GM19328 (cell line): ENCODE results near the gene NFATC2.

Source experiments
- ATAC-seq: cut with Tn5 transposase; IDR thresholded peaks from one replicate; pipeline ENCODE4 v1.9.1; 2021; ENCODE audit warnings: mild to moderate bottlenecking, moderate library complexity; ENCODE audit not compliant: unreplicated experiment

The NFATC2 gene

DNA sequence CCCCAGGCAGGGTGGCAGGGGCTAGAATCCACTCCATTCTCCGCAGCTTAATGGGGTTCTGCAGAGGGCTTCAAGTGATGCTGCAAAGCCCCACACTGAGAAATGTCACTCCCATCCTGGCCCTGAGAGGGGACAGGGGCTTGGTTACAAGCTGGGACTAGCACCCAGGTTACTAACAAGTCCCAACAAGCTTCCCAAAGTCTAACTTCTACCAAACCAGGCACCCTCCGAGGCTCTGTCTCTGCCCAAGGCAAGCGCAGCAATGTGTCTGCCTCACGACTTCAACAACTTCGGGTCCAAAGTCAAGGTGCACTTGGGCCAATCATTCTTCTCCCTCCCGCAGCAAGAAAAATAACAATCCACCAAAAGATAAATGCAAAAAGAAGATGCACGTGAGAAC is 45.6 kb downstream of the NFATC2 start:
- no peak for ATAC-seq

DNA sequence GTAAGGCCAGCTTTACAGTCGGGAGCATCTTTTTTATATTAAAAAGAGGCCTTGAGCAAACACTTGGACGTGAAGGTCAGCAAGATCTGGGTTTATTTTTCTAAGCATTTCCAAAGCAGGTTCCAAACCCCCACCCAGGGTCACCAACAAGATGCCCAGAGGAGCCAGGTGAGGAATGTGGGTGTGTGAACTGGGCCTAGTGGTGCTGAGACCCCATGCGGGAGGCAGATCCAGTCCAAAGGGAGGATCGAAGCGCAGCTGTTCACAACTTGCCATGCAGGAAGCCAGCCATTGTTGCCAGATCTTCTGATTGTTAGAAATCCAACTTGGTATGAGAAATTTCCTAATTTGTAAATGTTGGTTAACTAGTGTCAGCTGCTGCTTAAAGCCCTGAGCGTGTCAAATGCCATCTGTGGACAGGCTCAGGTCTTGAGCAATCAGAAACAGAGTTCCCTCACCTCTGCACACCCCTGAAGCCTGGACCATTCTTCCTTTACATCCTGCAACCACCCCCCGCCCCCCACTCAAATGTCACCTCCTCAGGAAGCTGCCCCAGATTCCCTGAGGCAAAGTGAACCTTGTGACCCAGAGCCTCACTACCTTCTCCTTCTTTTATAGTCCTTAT is 46.5 kb downstream of the NFATC2 start:
- no peak for ATAC-seq

DNA sequence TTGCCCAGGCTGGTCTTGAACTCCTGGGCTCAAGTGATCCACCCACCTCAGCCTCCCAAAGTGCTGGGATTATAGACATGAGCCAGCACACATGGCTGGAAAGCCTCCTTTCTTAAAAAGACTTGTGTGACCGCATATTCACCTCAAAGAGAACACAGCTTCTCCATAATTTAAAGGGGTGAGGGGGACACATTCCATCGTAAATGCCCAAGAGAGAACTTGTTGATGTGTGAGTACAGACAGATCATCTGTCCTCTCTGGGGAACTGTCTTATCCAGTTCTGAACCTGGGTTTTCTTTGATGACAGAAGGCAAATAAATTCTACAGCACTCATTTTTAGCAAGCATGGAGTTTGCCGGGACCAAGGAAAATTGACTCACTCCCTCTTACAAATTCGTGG is 47.2 kb downstream of the NFATC2 start:
- no peak for ATAC-seq

DNA sequence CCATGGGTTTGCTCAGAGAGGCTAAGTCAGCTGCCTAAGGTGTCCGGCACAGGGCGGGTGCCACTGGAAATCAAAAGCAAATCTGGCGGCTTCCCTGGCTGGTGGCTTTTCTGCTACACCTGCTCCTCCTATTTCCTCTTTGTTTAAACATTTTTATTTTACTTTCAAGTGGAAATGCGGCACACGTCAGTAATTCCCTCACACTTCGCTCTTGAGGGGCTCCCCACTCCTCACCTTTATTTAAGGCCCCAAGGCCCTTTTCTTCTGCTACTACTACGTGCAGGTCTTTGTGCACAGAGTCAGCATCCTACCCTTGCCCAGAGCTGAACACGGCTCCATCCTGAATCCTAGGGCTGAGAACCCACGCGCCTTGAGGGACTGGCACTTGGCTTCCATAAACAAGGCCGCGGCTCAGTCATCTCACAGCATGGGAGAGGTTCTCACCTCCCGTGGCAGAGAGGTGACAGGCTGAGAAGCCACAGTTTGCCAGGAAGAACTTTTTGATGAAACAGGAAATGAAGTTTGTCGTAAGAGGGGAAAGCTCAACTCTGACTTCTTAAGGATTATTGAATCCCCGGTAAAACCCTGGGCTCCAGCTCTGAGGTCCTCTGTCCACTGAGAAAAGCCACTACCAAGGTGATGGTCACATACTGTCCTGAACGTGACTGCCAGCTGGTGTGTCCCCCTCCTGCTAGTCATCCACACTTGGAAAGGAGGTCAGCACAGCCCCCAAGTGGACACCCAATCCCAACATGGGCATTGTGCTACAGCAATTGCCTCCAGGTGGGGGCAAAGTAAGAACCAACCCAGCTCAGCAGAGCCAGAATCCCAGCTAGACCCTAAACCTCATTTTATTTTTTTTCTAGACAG is 48.0 kb downstream of the NFATC2 start:
- ATAC-seq: no peak

DNA sequence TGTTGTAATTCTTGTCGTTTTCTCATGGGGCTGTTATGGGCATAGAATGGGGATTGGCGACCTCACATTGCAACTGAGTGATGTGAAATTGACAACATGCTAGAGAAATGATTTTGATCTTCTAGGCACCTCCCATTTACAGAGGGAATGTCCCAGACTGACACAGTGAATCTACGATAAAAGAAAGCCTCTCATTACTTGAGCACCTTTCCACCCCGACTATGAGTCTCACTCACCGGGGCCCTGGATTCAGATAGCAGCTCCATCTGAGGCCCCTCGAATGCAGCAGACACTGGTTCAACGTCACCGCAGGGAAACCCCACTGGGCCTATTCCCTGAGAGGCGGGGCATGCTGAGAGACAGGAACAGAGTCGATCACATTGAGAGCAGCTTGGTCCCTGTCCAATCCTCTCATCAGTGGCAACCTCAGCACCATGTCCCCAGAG is 49.1 kb downstream of the NFATC2 start:
- ATAC-seq: no peak

DNA sequence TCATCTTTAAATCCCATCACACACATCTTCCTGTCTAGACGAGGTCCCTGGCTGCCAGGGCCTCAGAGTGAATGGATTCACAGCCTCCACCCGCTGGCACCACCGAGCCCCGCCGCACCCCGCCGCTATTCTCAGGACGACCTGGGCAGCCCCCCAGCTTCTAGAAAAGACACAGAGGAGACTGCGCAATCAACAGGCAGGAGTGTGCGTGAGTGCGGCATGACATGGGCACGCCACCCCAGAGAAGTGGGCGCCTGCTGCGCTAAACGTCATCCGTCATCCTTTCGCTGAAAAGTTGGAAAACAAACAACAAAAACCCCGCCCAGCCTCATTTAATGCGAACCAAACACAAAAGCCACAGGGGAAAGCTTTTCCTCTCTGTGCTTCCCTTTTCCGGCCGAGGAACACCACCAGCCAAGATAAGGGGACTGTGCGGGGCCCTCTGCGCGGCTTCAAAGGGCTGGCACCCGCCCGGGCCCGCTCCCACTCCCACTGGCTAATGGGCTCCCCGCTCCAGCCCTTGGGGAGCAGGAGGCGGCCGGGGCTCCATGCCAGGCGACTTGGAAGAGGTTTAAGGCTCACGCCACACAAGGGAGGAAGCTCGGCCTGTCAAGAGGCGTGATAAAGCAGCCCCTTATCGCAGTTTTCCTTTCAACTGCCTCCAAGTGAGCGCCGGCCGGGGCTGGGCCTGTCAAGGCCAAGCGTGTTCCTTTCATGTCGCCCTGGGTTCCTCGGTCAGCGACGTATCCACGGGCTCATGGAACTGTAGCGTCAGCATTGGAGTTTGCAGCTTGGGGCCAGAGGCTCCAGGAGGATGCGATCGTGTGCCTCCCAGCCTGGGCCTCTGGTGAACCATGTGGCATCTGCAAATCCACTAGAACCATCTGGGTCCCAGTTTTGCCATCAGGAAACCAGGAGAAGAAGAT is 50.1 kb downstream of the NFATC2 start:
- no peak for ATAC-seq

DNA sequence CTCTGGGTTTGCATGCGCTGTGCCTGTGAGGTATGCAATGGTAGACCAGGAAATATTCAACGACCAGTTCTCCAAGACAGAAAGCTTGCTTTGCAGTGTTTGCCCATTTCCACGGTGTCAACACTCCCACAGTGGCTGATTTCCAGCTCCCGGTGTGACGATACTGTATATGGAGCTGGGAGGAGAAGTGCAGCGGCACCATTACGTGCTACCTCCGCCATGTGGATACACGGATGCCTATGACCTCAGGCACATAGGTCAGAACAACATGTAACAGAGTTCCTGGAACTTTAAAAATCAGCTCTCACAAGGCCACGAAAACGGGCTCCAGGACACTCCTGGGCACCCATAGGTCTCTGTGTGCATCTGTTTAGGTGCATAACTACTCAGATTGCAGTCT is 51.1 kb downstream of the NFATC2 start:
- no peak for ATAC-seq

DNA sequence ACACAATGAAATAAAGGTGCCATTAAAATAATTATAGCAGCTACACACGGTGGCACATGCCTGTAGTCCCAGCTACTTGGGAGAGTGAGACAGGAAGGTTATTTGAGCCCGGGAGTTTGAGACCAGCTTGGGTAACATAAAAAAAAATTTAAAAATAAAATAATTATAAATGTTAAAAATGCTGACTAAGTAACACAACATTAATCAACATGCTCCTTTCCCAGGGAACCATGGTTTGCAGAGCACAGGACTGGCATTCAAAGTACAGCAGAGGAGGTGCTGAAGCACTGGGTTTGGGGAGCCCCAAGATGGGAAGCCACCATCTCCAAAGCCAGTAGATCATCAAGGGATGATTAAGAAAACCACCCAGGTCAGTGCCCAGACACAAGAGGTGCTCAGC is 51.9 kb downstream of the NFATC2 start:
- no peak for ATAC-seq

DNA sequence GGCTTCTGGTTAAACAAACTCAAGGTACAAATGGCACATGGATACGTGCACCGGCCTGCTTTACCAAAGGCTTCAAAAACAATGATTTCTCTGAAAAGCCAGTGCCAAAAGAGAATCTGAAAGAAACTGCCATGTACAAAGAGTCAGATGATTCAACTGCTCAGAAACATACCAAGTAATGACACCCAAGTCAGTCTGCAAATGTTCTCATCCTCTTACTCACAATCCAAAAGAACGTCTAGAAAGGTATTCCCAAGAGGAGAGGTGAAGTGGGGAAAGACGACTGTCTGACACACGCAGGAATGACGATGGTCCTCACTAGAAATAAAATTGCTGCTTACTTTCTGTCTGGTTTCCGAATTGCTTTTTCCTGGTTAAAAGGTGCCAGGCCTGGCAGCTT is 52.9 kb downstream of the NFATC2 start:
- no peak for ATAC-seq

DNA sequence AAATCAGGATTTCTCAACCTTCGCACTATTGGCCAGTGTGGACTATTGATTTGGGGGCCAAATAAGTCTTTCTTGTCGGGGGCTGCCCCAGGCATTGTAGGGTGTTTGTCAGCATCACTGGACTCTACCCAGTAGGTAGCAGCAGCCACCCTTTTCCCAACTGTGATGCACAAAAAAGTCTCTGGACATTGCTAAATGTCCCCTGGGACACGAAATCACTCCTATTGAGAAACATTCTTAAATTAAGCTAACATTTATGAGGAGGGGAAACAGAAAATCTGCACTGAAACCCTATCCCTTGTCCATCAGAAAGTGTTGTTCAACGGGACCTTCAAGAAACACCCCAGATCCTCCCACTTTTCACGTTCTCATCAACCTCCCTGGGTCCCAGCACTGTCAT is 54.2 kb downstream of the NFATC2 start:
- ATAC-seq: no peak

DNA sequence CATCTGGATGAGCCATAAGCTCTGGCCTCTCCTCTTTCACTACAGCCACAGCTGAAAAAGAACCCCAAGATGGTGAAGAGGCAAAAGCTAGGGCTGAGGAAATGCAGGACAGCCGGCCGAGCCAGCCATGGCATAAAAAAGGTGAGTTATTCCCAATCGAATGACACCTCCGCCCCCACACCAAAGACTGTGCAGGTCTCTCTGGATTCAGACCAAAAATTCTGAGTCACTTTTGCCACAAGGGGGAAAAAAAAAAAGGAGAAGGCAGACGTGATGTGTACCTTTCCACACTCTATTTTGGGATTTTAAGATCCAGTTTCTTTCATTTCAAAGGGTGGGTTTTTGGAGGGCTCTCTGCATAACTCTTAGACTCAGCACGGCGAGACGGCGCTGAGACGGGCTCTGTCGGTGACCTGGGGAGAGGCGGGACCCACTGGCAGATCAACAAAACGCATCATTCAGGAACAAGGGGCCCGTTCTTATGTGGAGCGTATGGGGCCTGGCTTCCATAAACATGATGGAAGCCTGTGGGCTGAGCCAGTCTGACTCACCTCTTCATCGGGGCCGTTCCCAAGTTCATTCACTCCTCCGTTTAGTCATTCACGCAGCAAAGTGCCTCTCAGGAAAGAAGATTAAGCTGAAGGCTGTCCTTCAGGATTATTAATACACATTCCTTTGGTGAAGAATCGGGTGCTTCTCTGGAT is 54.8 kb downstream of the NFATC2 start:
- no peak for ATAC-seq

DNA sequence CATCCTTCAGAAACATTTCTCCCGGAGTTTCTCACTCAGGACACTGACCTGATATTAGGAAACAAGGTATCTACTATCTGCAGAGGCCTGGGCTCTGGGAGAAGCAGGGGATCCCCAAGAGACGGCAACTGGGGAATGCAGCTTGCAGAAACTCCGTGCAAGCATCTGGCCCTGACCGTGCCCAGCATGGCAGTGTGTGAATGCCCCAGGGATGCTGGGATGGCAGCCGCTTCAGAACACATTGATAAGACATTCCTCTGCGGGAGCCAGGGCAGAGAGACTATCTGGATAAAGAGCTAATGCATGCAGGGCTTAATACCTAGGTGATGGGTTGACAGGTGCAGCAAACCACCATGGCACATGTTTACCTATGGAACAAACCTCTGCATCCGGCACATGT is 55.4 kb downstream of the NFATC2 start:
- ATAC-seq: no peak

DNA sequence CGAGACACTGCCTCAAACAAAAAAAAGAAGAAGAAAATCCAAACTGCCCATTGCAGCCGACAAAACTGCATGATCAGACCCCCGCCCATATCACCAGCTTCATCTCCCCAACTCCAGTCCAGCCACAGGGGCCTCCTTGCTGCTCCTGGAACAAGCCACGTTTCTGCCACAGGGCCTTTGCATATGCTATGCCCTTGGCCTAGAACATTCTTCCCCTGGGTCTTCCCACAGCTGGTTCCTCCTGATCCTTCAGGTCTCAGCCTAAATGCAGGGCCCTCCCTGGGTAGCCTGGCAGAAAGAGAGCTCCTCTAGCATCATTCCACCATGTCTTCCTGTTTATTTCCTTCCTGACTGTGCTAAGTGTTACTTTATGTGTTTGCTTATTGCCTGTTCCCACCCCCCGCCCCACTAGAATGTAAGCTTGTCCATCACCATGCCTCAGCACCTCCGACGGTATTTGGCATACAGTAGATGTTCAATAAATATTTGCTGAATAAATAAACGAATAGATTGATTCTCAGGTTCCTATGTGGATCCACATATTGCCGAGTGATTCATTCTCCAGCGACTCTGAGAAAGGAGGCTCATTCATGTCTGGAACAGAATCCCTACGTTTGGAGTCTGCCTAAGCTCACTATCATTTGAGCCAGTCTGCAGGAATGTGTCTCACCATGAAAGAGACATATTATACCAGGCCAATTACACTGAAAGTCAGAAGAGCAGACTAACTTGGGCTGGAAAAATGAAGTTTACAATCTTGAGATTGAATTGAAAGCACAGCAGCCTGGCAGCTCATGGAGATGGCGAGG is 56.1 kb downstream of the NFATC2 start:
- no peak for ATAC-seq

DNA sequence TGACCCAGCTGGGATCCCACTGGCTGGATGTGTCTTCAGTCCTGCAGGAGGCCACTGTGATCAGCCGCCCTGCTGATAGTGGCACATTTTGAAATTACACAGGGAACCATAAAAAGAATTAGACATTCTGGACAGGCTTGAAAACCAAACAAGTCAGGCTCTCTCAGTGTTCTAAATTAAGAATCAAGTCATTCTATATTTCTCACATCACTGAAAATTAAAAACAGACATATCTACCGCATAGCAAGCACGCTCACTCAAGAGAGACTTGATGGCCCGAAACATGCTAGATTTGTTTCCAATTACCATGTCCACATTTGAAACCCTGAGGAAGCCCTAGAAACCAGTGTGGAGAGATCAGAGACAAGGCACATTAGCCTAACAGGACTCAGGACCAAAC is 57.7 kb downstream of the NFATC2 start:
- ATAC-seq: no peak

DNA sequence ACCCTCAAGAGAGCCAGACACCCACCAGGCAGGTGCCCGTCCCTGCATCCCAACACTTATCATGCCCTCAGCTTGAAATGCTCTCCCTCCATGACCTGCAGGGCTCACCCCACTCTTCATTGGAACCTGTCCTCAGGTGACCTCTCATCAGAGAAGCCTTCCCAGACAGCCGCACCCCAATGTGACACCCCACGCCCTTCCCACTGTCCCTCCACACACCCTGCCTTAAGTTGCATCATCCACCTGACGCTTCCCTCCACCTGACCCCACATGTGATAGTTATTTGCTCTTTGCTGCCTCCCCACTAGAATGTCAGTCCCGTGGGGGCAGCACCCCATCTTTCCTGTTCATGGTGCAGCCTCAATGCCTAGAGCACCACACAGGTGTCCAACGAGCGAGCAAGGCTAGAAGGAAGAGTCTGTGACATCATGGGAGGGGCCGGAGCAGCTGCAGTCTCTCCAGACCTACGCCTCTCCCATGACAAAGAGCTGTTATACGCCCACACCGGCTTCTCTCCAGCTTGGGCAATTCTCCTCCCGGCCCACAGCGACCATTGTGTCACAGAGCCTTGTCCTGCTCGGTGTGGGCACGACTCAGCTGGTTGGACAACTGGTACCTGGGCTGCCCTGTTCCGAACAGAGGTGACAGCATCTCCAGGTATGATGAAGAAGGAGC is 58.2 kb downstream of the NFATC2 start:
- no peak for ATAC-seq

DNA sequence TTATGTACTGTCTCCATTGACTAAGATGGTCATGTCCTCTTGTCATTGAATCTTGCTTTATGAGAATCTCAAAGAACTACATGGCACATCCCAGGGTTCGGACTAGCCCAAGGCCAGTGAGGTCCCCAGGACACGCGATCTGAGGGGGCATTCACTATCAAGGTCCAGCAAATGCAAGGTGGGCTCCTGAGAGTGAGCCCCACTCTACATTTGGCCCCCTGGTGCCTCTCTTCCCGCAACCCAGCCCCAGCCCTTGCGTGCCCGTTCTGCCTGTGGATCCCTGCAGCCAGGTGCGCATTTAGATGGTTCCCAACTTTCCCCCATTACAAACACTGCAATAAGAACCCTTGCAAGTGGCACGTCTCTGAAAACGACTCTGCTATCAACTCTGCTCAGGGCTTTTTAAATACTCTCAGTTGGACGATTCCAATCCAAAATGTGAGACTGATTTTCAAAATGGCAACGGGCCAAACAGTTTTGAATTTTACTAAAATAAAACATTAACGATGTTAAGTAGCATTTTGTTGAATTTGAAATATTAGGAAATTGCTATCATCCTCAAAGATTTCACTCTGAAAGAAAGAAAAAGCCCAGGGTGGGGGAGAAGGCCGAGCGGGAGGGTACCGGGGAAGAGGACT is 59.6 kb downstream of the NFATC2 start:
- ATAC-seq: no peak

DNA sequence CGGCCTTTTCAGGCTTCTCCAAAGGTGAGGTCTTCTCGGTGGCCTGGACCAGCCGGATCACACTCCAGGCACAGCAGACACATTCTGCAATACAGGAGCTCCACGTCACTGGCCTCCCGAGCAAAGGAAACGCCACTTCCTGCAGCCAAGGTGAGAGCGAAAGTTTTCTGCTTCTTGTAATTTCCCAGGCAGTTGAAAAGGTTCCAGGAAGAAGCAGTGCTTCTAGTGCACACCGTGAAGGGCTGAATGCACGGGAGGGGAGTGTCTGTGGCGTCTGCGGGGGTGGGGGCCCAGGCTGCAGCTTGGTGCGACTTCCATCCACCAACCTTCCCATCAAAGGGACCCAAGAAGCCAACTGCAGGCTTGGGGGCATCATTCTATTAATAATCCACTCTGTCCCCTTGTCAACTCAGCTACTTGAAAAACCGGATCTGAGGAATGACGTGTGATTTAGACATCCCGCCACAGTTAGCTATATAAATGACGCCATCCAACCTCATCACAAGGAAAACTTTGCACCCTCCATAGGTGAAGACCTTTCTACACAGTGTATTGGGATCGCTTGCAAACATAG is 61.1 kb downstream of the NFATC2 start:
- peak; percentile 31 for ATAC-seq

DNA sequence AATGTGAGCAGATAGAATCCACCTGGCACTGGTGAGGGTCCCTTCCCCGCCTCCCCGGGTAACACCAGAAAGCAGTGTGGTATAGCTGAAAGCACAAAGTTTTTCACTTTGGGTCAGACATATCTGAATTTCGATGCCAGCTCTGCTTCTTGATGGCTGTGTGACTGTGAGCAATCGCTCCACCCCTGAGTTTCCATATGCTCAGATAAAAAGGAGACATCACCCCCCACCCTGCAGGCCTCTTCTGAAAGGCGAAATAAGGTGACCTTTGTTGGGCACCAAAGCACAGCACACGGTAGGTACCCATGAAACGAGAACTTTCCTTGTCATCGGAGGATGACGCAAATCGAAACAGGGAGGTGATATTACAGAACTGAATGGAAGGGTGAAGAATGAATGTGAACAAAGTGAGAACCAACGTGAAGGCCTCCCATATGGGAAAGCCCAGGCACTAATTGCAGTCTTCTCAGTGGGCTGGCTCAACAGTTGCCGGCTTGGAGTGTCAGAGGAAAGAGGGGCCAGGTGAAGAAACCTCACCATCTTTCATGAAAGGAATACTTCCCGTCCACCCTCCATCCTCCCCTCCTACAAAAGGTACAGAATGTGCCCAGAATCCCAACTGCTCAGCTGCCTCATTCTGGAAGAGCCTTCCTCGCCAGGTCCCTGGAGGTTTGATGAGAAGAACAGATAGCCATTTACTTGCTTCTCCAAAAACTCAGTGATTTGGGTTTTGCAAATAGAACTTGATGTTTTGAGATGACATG is 61.8 kb downstream of the NFATC2 start:
- ATAC-seq: peak; percentile 56
